ENCODE data around the gene CFAP126. TPM values are rescaled to one million over a fixed set of nuclear protein-coding genes. Genes with fewer than 3 reads are reported as not detected.

Gene CFAP126
- total RNA-seq, 3 donors from 2014 or later = 0.66 TPM; not detected in 2

DNA sequence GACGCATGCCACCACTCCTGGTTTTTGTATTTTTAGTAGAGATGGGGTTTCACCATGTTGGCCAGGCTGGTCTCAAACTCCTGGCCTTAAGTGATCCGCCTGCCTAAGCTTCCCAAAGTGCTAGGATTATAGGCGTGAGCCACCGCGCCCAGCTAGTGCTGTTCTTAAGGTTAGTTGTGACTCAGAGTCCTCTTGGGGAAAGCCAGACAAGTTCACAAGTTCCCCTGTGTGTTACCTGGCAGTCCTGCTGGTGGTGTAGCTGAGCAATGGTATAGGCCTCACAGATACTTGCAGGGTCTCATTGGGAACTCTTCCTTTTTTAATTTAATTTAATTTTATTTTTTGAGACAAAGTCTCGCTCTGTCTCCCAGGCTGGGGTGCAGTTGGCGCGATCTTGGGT lies 10.6 kb downstream of the CFAP126 start:
- Histone ChIP-seq H3K27ac (no peak overlapping the region), H3K4me3 (no peak overlapping the region), H3K9me3 (no peaks in the 10 kb centered on the region), H3K36me3 (no peaks in the 10 kb centered on the region), H3K27me3 (no peaks in the 10 kb centered on the region), H3K4me1 (no peaks in the 10 kb centered on the region)
- DNase-seq (ENCODE audit: low spot score in 2 of 2) = no peak
- intact Hi-C loops (cut with DNase I; ENCODE audit: low total_unique reads) = no loop called here
- TF ChIP-seq POLR2A (IDR thresholded peaks at IDR 0.05) (no peak), POLR2AphosphoS5 (IDR thresholded peaks at IDR 0.05) (no peak)
- TF ChIP-seq, protein P1, sequence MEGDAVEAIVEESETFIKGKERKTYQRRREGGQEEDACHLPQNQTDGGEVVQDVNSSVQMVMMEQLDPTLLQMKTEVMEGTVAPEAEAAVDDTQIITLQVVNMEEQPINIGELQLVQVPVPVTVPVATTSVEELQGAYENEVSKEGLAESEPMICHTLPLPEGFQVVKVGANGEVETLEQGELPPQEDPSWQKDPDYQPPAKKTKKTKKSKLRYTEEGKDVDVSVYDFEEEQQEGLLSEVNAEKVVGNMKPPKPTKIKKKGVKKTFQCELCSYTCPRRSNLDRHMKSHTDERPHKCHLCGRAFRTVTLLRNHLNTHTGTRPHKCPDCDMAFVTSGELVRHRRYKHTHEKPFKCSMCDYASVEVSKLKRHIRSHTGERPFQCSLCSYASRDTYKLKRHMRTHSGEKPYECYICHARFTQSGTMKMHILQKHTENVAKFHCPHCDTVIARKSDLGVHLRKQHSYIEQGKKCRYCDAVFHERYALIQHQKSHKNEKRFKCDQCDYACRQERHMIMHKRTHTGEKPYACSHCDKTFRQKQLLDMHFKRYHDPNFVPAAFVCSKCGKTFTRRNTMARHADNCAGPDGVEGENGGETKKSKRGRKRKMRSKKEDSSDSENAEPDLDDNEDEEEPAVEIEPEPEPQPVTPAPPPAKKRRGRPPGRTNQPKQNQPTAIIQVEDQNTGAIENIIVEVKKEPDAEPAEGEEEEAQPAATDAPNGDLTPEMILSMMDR (IDR thresholded peaks at IDR 0.05) = no peak

DNA sequence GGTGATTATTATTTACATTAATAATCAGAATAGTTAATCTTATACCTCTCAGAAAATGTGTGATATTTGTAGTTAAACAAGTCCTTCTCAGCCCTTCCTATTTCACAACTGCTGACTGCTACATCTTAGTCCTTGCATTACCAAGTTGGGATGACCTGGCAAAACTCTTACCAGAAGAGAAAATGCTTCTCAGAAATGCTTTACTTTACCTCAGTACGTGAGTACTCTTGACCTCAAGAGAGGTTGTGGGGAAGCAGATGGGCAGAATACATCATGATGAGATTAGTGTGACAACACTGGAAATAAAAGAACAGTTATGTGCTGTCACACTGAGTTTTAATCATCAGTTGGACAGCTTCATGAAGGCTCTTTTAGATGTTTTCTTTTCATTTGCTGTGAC lies 16.2 kb downstream of the CFAP126 start:
- intact Hi-C loops (cut with DNase I; ENCODE audit: low total_unique reads) = no loop called here
- TF ChIP-seq, protein P1 (IDR thresholded peaks at IDR 0.05) = no peak
- TF ChIP-seq POLR2A (IDR thresholded peaks at IDR 0.05) = no peak
- no peak for TF ChIP-seq POLR2AphosphoS5 (IDR thresholded peaks at IDR 0.05)
- H3K36me3 ChIP-seq = no peaks in the 10 kb centered on the region
- H3K27me3 ChIP-seq = no peaks in the 10 kb centered on the region
- H3K4me3 ChIP-seq = no peak overlapping the region
- DNase-seq (ENCODE audit: low spot score in 2 of 2) = no peak
- H3K27ac ChIP-seq = no peak overlapping the region
- H3K9me3 ChIP-seq = no peaks in the 10 kb centered on the region
- no peaks in the 10 kb centered on the region for H3K4me1 ChIP-seq

DNA sequence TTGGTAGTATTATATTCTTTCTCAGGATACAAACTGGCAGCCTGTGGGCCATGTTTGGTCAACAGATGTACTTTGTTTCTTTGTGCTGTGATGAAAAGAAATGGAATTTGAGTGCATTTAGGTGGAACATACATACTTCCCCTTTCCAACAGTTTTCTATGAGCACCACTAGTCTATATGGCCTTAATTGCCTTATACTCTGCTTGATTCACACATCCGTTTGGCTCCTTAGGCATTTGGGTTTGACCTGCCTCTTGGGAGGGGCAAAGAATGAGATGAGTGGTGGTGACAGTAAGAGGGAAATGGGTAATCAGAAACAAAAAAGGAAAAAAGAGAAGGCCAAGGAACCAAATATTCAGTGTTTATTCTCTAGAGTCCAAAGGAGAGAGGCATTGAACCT lies 17.0 kb downstream of the CFAP126 start:
- no peaks in the 10 kb centered on the region for H3K4me1 ChIP-seq
- H3K4me3 ChIP-seq = no peak overlapping the region
- intact Hi-C loops (cut with DNase I; ENCODE audit: low total_unique reads) = no loop called here
- H3K27me3 ChIP-seq = no peaks in the 10 kb centered on the region
- TF ChIP-seq, protein P1 (IDR thresholded peaks at IDR 0.05) = no peak
- TF ChIP-seq POLR2AphosphoS5 (IDR thresholded peaks at IDR 0.05) (no peak), POLR2A (IDR thresholded peaks at IDR 0.05) (no peak)
- H3K27ac ChIP-seq = no peak overlapping the region
- no peaks in the 10 kb centered on the region for H3K36me3 ChIP-seq
- no peaks in the 10 kb centered on the region for H3K9me3 ChIP-seq
- no peak for DNase-seq (ENCODE audit: low spot score in 2 of 2)

DNA sequence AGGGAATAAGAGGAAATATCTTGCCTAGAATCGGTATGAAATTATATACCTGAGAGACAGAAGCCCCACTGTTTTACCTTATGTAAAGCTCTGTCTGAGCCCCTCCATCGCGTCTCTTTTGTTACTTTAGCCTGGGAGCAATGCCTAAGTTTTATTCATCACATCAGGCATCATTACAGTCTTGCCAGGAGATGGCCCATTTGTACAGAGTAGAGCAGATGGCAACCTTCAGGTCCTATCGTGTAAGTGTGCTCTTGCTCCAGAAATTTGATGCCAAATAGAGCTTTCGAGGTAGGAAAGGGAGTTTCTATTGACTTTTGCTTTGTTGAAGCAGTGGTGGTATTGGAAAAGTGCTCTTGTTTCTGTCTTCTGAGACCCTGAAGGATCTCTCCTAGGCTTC lies 24.9 kb downstream of the CFAP126 start:
- Histone ChIP-seq H3K36me3 (no peaks in the 10 kb centered on the region), H3K27ac (no peak overlapping the region), H3K4me3 (no peak overlapping the region), H3K9me3 (no peaks in the 10 kb centered on the region), H3K4me1 (no peaks in the 10 kb centered on the region), H3K27me3 (no peaks in the 10 kb centered on the region)
- TF ChIP-seq, protein P1 (IDR thresholded peaks at IDR 0.05) = no peak
- TF ChIP-seq POLR2A (IDR thresholded peaks at IDR 0.05) = no peak
- TF ChIP-seq POLR2AphosphoS5 (IDR thresholded peaks at IDR 0.05) = no peak
- intact Hi-C loops (cut with DNase I; ENCODE audit: low total_unique reads) = no loop called here
- DNase-seq (ENCODE audit: low spot score in 2 of 2) = no peak

GRCh38 chr1:161342177-161342576 lies 25.5 kb downstream of the CFAP126 start:
- H3K4me1 ChIP-seq = no peaks in the 10 kb centered on the region
- no peak overlapping the region for H3K27ac ChIP-seq
- H3K27me3 ChIP-seq = no peaks in the 10 kb centered on the region
- no peak for DNase-seq (ENCODE audit: low spot score in 2 of 2)
- no peaks in the 10 kb centered on the region for H3K36me3 ChIP-seq
- intact Hi-C loops (cut with DNase I; ENCODE audit: low total_unique reads) = no loop called here
- H3K4me3 ChIP-seq = no peak overlapping the region
- no peaks in the 10 kb centered on the region for H3K9me3 ChIP-seq
- TF ChIP-seq POLR2AphosphoS5 (IDR thresholded peaks at IDR 0.05) = no peak
- TF ChIP-seq, protein P1 (IDR thresholded peaks at IDR 0.05) = no peak
- TF ChIP-seq POLR2A (IDR thresholded peaks at IDR 0.05) = no peak

Measured in breast epithelium (tissue), 4 donors.